Liver (tissue), 9 donors: ENCODE results near the gene MRPL40. TPM values are rescaled to one million over a fixed set of nuclear protein-coding genes. Genes with fewer than 3 reads are reported as not detected.

ENCODE experiments used
- DNase-seq: peaks from one replicate; pipeline ENCODE4 v3.0.0-alpha.2; 2017; ENCODE audit warnings: low spot score
- H3K27ac ChIP-seq, 2 donors: one replicate each; pipeline ENCODE4 v1.7.0; 2013; ENCODE audit warnings: inconsistent platforms in 2 of 2, low read length in 2 of 2, control low read depth in 1 of 2, low read depth in 1 of 2, mild to moderate bottlenecking in 1 of 2
- H3K27me3 ChIP-seq, 4 donors: one replicate each; pipeline versions ENCODE4 v1.6.1 to v1.7.0; 2013; ENCODE audit warnings: low read length in 3 of 4, inconsistent platforms in 1 of 4, mild to moderate bottlenecking in 1 of 4, moderate library complexity in 1 of 4; ENCODE audit not compliant: control insufficient read depth in 4 of 4, insufficient read depth in 4 of 4
- H3K36me3 ChIP-seq, 4 donors: one replicate each; pipeline versions ENCODE4 v1.6.1 to v1.7.0; 2013; ENCODE audit warnings: low read length in 3 of 4, mild to moderate bottlenecking in 3 of 4, low read depth in 1 of 4, moderate library complexity in 1 of 4; ENCODE audit not compliant: control insufficient read depth in 4 of 4, insufficient read depth in 3 of 4
- H3K4me1 ChIP-seq, 4 donors: one replicate each; pipeline versions ENCODE4 v1.6.1 to v1.7.0; 2013; ENCODE audit warnings: low read length in 3 of 4, mild to moderate bottlenecking in 3 of 4, moderate library complexity in 1 of 4; ENCODE audit not compliant: control insufficient read depth in 4 of 4, insufficient read depth in 4 of 4
- H3K4me3 ChIP-seq, 3 donors: one replicate each; pipeline versions ENCODE4 v1.6.1 to v1.7.0; 2013; ENCODE audit warnings: low read length in 3 of 3, control low read depth in 1 of 3, low read depth in 1 of 3, mild to moderate bottlenecking in 1 of 3
- H3K9ac ChIP-seq, 2 donors: one replicate each; pipeline ENCODE4 v1.7.0; 2013; ENCODE audit warnings: low read length in 2 of 2, mild to moderate bottlenecking in 2 of 2, moderate library complexity in 2 of 2, control low read depth in 1 of 2, low read depth in 1 of 2
- H3K9me3 ChIP-seq, 4 donors: one replicate each; pipeline versions ENCODE4 v1.6.1 to v1.7.0; 2013; ENCODE audit warnings: low read length in 3 of 4; ENCODE audit not compliant: control insufficient read depth in 4 of 4
- FOXA1 ChIP-seq: IDR thresholded peaks from 2 replicates; pipeline ENCODE4 v1.6.1; 2016; ENCODE audit warnings: antibody characterized with exemption
- GABPA ChIP-seq, 2 donors: IDR thresholded peaks in 1 of 2; conservative IDR thresholded peaks in 1 of 2; 2 replicates each; pipeline ENCODE4 v1.6.1; 2016; ENCODE audit warnings: antibody characterized with exemption in 2 of 2, mild to moderate bottlenecking in 1 of 2, moderate library complexity in 1 of 2
- HNF4A ChIP-seq, 2 donors: conservative IDR thresholded peaks; 2 replicates each; pipeline ENCODE4 v1.6.1; 2016; ENCODE audit warnings: antibody characterized with exemption in 2 of 2, mild to moderate bottlenecking in 2 of 2
- HNF4G ChIP-seq: IDR thresholded peaks from 2 replicates; pipeline ENCODE4 v1.6.1; 2016; ENCODE audit warnings: antibody characterized with exemption
- NR2F2 ChIP-seq: IDR thresholded peaks from 2 replicates; pipeline ENCODE4 v1.6.1; 2016; ENCODE audit warnings: antibody characterized with exemption
- RAD21 ChIP-seq, 2 donors: IDR thresholded peaks; 2 replicates each; pipeline ENCODE4 v1.6.1; 2016; ENCODE audit warnings: antibody characterized with exemption in 2 of 2, mild to moderate bottlenecking in 2 of 2
- RXRA ChIP-seq, 2 donors: IDR thresholded peaks; 2 replicates each; pipeline ENCODE4 v1.6.1; 2017 to 2018; ENCODE audit warnings: antibody characterized with exemption in 2 of 2, mild to moderate bottlenecking in 1 of 2
- SP1 ChIP-seq: IDR thresholded peaks from 2 replicates; pipeline ENCODE4 v1.6.1; 2018; ENCODE audit warnings: antibody characterized with exemption, mild to moderate bottlenecking
- TAF1 ChIP-seq: conservative IDR thresholded peaks from 2 replicates; pipeline ENCODE4 v1.6.1; 2016; ENCODE audit warnings: antibody characterized with exemption, mild to moderate bottlenecking
- YY1 ChIP-seq: IDR thresholded peaks from 2 replicates; pipeline ENCODE4 v1.6.1; 2016; ENCODE audit warnings: antibody characterized with exemption, mild to moderate bottlenecking
- WGBS: extraction: QIAGEN DNeasy Blood & Tissue Kit; methylation state at CpG from one replicate; pipeline ENCODE4 v1.1.7; 2013; 5-methylcytosine and 5-hydroxymethylcytosine counted together
- polyA plus RNA-seq, 2 donors: library from polyadenylated mRNA; stranded (reverse) in 1 of 2; unstranded in 1 of 2; fragments of 200-250 nt in 1 of 2; fragments of >200 nt in 1 of 2; fragmentation: Nextera tagmentation in 1 of 2; extraction: Ambion mirVana in 1 of 2; gene quantifications; one replicate each; pipeline versions ENCODE4 v1.2.1 to v1.2.3, GENCODE V29; 2013 to 2015
- total RNA-seq, 2 donors: library from RNA; depleted of rRNA; stranded (reverse); fragments of >200 nt; gene quantifications; one replicate each; pipeline ENCODE4 v1.2.3, GENCODE V29; 2014
- TF ChIP-seq, protein P1 (sequence below): IDR thresholded peaks from 2 replicates; pipeline ENCODE4 v1.6.1; 2016; ENCODE audit warnings: antibody characterized with exemption
- TF ChIP-seq, protein P2 (sequence below): IDR thresholded peaks from 2 replicates; pipeline ENCODE4 v1.6.1; 2016; ENCODE audit warnings: antibody characterized with exemption, mild to moderate bottlenecking
- TF ChIP-seq, protein P3 (sequence below): IDR thresholded peaks from 2 replicates; pipeline ENCODE4 v1.6.1; 2016; ENCODE audit warnings: antibody characterized with exemption
- TF ChIP-seq, protein P4 (sequence below): fragments of 150-350 bp; IDR thresholded peaks from 2 replicates; pipeline ENCODE4 v1.5.1; 2017; ENCODE audit warnings: improper control_type of control experiment, low read depth, low read length; ENCODE audit not compliant: missing input control
- donor health status: healthy.
- donor health status: healthy.
- donor health status: healthy.
- donor health status: healthy.
- donor health status: healthy.

MRPL40 gene
- total and polyA plus RNA-seq, 4 donors, result 11.3 to 52.0 (median 27.7) TPM

DNA sequence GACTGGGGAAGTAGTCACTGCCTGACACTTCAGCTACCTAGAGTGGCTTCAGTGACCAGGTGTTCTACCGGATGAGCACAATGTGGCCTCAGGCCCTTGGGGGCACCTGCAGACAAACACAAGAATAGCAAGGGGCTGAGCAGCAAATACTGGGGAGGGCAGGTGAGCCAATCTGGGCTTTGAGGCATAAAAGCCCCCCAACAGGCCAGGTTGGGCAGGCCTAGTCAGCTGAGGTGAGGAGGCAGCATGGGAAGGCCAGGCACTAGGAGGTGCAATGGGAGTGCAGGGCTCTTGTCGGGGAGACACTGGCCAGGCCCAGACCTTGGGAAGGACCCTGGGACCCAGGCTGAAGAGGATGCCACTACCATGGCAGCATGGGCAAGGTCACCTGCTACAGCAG is 37.7 kb downstream of the MRPL40 start:
- Histone ChIP-seq H3K4me3 (no peak overlapping the region), H3K27me3 (no peaks in the 10 kb centered on the region), H3K9ac (no peak overlapping the region), H3K36me3 (peaks cover 42 to 89% (median 73%) of the 10 kb centered on the region in 4 donors), H3K4me1 (no peaks in the 10 kb centered on the region), H3K9me3 (no peaks in the 10 kb centered on the region), H3K27ac (no peak overlapping the region)
- 97% methylated on average over 2 of the region's 2 CpGs for WGBS
- DNase-seq, result no peak
- TF ChIP-seq, protein P1, sequence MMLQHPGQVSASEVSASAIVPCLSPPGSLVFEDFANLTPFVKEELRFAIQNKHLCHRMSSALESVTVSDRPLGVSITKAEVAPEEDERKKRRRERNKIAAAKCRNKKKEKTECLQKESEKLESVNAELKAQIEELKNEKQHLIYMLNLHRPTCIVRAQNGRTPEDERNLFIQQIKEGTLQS, result no peak
- TF ChIP-seq, protein P2, sequence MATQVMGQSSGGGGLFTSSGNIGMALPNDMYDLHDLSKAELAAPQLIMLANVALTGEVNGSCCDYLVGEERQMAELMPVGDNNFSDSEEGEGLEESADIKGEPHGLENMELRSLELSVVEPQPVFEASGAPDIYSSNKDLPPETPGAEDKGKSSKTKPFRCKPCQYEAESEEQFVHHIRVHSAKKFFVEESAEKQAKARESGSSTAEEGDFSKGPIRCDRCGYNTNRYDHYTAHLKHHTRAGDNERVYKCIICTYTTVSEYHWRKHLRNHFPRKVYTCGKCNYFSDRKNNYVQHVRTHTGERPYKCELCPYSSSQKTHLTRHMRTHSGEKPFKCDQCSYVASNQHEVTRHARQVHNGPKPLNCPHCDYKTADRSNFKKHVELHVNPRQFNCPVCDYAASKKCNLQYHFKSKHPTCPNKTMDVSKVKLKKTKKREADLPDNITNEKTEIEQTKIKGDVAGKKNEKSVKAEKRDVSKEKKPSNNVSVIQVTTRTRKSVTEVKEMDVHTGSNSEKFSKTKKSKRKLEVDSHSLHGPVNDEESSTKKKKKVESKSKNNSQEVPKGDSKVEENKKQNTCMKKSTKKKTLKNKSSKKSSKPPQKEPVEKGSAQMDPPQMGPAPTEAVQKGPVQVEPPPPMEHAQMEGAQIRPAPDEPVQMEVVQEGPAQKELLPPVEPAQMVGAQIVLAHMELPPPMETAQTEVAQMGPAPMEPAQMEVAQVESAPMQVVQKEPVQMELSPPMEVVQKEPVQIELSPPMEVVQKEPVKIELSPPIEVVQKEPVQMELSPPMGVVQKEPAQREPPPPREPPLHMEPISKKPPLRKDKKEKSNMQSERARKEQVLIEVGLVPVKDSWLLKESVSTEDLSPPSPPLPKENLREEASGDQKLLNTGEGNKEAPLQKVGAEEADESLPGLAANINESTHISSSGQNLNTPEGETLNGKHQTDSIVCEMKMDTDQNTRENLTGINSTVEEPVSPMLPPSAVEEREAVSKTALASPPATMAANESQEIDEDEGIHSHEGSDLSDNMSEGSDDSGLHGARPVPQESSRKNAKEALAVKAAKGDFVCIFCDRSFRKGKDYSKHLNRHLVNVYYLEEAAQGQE, result no peak
- TF ChIP-seq HNF4A (conservative IDR thresholded peaks at IDR 0.05) (no peak), GABPA (IDR thresholded peaks at IDR 0.05 in 1 of 2, conservative IDR thresholded peaks at IDR 0.05 in 1 of 2) (no peak), TAF1 (no peak), RAD21 (IDR thresholded peaks at IDR 0.05) (no peak), NR2F2 (no peak), HNF4G (no peak), SP1 (no peak), RXRA (IDR thresholded peaks at IDR 0.05) (no peak), YY1 (no peak), FOXA1 (no peak)
- TF ChIP-seq, protein P3, sequence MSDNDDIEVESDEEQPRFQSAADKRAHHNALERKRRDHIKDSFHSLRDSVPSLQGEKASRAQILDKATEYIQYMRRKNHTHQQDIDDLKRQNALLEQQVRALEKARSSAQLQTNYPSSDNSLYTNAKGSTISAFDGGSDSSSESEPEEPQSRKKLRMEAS, result no peak
- TF ChIP-seq, protein P4, sequence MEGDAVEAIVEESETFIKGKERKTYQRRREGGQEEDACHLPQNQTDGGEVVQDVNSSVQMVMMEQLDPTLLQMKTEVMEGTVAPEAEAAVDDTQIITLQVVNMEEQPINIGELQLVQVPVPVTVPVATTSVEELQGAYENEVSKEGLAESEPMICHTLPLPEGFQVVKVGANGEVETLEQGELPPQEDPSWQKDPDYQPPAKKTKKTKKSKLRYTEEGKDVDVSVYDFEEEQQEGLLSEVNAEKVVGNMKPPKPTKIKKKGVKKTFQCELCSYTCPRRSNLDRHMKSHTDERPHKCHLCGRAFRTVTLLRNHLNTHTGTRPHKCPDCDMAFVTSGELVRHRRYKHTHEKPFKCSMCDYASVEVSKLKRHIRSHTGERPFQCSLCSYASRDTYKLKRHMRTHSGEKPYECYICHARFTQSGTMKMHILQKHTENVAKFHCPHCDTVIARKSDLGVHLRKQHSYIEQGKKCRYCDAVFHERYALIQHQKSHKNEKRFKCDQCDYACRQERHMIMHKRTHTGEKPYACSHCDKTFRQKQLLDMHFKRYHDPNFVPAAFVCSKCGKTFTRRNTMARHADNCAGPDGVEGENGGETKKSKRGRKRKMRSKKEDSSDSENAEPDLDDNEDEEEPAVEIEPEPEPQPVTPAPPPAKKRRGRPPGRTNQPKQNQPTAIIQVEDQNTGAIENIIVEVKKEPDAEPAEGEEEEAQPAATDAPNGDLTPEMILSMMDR, result no peak

DNA sequence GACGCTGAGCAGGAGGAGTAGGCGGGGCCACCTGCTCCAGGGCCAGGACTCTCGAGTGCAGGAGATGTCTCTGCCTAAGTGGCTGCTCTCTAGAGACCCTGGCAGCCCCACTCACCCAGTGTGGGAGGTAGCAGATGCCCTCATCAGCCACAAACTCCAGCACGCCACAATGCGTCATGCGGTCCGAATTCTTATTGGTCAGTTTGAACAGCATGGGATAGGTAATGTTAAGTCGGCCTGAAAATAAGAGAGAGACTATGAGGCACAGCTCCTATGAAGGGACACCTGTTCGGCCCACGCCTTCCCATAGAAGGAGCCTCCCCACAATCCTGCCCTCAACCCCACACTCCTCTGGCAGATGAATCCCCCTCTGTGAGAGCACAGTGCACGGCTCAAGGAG is 39.2 kb downstream of the MRPL40 start:
- H3K36me3 ChIP-seq, result peaks cover 38 to 81% (median 62%) of the 10 kb centered on the region in 4 donors
- peaks cover 0 to 3% (median 0%) of the 10 kb centered on the region in 4 donors for H3K4me1 ChIP-seq
- no peaks in the 10 kb centered on the region for H3K9me3 ChIP-seq
- no peaks in the 10 kb centered on the region for H3K27me3 ChIP-seq
- WGBS, result 93% methylated on average over 11 of the region's 11 CpGs
- H3K4me3 ChIP-seq, result no peak overlapping the region
- no peak for TF ChIP-seq HNF4G
- TF ChIP-seq RXRA (IDR thresholded peaks at IDR 0.05), result no peak
- TF ChIP-seq FOXA1, result no peak
- no peak for TF ChIP-seq HNF4A (conservative IDR thresholded peaks at IDR 0.05)
- no peak for TF ChIP-seq SP1
- TF ChIP-seq, protein P2, result no peak
- no peak for TF ChIP-seq TAF1
- no peak for TF ChIP-seq RAD21 (IDR thresholded peaks at IDR 0.05)
- TF ChIP-seq YY1, result no peak
- H3K27ac ChIP-seq, result no peak overlapping the region
- DNase-seq, result no peak
- no peak overlapping the region for H3K9ac ChIP-seq
